Suppressor macrophage treated with lipopolysaccharide for 4 hours (primary cell): ENCODE measurements around the gene TMEM258.
A peak's percentile ranks its signal among the peaks of the same experiment; 100 is the strongest.

ENCODE experiments used
- DNase-seq: peaks from one replicate; pipeline ENCODE4 v3.0.0-alpha.2; 2020

The TMEM258 gene

DNA sequence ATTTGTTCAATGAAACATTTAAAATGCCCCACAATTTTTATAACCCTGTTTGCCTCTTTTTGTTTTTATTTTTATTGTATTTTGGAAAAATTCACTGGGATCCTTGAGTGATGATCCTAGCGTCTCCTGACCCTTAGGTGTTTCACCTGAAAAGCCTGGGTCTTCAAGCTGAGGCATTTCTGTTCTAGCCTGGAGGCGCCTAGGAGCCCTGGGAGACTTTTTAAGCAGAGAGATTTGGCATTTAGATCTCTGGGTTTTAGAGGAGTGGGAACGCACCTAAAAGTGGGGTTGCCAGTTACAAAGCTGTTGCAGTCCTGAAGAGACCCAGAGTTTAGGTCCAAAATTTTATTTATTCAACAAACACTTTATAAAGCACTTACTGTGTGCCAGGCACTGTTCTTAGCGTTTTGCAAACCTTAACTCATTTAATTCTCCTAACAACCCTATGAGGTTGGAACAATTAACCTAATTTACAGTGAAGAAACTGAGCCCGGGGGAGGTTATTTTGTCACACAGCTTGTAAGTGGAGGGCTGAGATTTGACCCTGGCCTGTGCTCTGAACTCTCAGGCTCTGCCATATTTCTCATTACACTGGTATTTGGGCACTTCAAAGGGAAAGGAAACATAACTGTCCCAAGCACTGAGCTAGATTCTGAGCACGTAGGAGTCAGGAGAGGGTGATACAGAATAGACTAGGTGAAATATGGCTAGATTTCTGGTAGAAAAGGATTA, 25.2 kb upstream of the TMEM258 start:
- no peak for DNase-seq

DNA sequence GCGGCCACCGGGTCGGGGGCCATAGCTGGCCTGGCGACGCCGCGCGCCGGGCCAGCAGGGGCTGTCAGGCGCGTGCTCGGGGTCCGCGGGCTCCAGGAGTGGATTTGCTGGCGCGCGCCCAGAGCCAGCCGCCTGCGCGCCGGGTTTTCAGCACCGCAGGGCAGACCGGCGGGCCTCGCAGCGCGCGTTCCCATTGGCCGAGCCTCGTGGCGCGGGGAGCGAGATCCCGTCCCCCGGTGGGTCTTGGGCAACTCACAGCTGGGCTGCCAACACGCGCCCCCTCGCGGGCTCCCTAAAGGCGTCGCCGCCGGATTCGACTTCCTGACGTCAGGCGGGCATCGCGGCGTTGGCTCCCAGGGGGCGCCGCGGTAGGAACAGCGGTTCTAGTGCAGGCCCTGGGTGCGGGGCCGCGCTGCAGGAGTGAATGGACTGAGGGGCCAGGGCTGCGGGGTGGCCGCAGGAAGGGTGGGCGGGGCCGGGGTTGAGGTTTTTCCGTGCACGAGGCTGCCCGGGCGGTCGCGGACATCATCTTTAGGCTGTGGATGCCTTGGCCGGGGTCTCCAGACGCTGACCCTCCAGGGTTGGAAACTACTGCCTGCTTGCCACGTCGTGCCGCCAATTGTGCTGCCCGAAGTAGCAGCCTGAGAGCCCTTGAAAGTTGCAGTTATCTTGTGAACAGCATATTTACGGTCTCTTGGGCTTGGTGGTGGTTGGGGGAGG, 24.5 kb upstream of the TMEM258 start, which contains the start of gene FADS1:
Gene FADS1, minus strand, starts transcription at position 268 of the 720 bp plus-strand sequence. Its CDS starts 74 bp downstream, at position 194.
- peak; percentile 97 for DNase-seq

DNA sequence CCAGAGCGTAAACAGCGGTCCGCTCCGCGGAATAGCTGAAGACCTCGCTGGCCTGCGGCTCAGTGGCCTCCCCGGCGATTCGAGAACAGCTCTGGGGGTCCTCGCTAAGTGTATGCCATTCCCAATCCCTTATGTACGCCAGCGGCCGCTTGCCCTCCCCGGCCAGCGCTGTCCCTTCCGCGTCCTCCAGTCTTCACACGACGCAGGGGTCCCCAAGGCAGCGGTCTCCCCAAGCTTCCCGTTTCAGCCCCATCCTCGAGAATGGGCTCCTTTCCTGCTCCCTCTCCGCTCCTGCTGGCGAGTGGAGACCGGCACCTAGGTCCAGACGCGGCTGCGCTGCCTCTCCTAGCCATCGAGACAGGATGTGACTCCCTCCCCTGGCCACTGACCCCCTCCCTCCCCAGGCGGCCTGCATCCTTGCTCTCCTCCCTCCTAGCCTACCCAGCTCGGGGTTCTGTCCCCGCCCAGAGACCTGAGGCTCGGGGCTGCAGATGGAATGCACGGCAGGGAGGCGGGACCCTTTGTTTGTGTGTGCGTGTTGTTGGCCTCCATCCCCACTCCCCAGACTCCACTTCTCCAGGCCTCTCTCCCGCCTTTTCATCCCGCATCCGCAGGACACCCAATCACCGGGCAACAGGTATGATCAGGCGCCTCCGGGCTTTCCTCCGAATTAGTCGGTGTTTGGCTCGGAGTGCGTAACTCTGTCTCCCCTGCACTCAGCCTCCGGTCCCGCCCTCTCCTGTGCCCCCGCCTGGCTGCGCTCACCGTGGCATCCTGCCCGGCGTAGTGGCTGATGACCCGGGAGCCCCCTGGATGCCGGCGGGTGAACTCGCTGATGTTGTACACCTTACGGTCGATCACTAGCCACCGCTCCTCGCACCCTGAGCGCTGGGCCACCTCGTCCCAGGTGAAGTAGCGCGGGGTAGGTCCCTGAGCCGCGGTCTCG, 23.7 kb upstream of the TMEM258 start:
- peak; percentile 39 for DNase-seq

DNA sequence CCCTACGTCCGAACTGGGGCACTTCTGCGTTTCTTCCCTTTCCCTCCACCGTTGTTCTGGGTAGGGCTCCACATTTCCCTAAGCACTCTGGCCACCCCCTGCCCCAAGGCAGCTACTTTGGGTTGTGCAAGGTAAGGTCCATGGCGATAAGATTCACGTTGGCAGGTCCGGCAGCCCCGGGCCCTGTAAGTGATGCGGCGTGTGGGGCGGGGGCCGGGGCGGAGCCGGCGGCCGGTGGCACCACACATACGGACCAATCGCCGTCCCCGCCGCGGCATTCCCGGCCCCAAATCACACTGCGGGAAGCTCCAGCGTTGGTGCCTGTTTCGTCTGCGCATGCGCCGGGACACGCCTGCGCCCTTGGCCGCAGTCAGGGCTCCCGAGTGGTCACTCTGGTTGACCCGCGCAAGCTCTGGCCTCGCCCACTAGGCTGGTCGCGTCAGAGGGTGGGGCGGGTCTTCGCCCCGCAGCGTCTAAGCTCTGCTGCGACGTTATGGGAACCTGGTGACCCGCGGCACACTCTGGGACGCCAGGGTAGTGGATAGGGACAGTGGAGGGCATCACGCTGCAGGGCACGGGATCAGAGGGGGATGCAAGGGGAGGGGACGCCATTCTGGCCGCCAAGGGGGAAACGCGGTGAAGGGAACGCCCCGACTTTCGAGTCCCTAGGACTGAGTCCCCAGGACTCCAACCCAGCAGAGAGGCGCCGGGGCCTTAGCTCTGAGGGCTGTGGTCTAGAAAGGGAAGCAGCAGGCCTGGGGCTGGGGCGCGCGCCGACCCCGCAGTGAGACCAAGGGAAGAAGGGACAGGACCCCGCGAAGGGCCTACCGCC, 22.8 kb upstream of the TMEM258 start:
- peak; percentile 98 for DNase-seq

DNA sequence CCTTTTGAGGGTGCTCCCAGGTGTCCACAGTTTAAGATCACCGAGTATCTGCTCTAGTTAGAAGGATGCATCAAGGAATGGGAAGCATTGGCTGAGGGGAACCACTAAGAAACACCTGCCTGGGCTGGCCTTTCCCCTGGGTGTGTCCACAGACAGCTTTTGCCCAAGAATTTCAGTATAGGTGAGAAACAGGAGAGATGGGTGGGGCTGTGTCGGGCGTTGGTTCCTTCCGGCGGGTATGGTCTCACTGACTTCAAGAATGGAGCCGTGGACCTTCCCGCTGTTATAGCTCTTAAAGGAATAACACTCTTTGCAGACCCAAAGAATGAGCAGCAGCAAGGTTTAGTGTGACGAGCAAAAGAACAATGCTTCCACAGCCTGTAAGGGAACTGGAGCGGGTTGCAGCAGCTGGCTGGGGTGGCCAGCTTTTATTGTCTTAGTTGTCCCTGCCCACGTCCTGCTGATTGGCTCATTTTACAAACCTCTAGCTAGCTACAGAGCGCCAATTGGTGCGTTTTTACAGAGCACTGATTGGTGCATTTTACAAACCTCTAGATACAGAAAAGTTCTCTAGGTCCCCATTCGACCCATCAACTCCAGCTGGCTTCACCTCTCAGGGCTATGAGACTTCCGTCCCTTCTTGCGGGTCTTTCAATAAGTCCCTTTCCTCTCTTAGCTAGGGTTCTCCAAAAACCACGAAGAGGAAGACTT, 22.0 kb upstream of the TMEM258 start:
- DNase-seq = peak; percentile 30

DNA sequence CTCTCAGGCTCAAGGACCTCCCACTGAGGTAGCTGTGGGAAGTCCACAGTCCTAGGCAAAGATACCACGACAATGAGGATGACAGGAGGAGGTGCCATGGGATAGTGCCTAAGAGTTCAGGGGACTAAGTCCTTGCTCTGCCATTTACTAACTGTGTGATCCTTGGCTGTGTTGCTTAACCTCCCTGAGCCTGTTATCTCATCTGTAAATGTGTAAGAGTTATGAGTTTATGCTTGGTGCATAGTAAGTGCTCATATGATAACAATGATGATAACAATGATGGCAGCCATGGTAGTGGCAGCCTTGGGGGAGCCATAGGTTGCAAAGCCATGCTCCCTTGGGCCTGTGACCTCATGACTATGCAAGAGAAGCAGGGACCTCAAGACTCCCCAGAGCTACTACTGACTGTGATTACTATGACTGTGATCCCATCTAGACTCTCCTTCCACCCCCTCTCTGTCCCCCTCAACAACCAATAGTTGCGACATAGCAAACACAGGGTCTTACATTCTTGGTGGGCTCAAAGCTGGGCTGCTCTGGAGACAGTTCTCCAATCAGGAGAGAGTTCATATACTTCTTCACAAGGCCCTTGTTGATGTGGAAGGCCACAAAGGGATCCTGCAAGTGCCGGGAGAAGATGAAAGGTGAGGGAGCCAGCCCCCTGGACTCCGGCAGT, 20.5 kb upstream of the TMEM258 start:
- DNase-seq = no peak

DNA sequence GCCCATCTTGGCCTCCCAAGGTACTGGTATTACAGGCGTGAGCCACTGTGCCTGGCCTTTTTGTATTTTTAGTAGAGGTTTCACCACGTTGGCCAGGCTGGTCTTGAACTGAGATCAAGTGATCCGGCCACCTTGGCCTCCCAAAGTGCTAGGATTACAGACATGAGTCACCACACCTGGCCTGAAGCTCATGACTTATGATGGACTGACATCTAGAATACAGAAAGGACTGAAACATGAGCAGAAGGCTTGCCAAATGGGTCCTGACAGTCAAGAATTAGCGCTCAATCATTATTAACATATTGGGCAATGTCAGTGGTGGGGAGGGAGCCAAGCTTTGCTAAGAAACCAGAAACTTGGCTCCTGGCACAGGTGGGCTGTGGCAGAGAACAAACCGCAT, 19.4 kb upstream of the TMEM258 start:
- no peak for DNase-seq

DNA sequence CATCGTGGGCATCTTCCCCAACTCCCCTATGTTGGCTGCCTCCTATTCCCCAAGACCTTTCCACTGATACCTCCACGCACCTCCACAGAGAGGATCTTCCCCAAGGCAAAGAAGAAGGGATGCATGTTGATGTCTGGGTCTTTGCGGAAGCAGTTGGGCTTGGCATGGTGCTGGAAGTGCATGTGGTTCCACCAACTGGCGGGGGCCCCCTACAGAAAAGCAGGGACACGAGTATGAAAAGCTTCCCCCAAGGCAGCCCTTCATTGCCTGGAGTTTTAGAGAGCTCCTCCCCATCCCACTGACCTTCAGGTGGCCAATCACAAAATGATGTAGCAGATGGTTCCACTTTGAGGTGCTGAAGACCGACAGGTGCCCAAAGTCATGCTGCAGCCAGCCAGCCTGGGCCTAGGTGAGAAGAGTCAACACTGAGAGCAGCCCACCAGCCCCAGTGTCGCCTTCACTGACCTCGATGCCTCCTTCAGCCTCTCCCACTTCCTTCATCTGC, 18.3 kb upstream of the TMEM258 start:
- DNase-seq = no peak

DNA sequence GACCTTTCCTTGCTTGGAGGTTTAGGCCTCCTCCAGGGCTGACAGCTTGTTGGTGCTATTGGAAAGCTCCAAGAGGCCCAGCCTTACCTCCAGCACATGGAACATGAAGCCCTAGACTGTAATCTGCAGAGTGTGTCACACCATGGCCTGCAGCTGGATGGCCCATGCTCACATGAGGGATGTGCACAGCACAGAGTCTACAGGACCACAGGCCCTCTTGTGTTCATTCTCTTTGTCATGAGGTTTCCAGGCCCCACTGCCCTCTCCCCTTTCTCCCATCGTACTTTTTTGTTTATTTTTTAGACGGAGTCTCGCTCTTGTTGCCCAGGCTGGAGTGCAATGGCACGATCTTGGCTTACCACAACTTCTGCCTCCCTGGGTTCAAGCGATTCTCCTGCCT, 14.4 kb upstream of the TMEM258 start:
- no peak for DNase-seq

DNA sequence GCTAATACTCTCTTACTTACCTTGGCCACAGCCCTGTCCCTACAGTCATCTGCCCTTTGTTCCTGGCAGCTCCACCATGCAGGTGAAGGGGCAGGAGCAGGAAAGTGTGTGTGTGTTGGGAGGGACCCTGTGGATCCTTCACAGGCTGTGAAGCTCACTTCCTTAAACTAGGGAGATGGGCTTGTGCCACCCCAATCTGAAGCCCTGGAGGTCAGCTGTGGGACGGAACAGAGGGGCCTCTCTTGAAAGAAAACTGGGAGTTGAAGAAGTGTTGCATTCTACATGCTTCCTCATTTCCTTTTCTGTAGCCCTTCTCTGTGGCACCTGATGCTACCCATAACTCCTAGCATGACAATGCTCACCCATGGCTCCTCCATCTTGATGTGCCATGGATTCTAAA, 12.7 kb upstream of the TMEM258 start:
- no peak for DNase-seq

DNA sequence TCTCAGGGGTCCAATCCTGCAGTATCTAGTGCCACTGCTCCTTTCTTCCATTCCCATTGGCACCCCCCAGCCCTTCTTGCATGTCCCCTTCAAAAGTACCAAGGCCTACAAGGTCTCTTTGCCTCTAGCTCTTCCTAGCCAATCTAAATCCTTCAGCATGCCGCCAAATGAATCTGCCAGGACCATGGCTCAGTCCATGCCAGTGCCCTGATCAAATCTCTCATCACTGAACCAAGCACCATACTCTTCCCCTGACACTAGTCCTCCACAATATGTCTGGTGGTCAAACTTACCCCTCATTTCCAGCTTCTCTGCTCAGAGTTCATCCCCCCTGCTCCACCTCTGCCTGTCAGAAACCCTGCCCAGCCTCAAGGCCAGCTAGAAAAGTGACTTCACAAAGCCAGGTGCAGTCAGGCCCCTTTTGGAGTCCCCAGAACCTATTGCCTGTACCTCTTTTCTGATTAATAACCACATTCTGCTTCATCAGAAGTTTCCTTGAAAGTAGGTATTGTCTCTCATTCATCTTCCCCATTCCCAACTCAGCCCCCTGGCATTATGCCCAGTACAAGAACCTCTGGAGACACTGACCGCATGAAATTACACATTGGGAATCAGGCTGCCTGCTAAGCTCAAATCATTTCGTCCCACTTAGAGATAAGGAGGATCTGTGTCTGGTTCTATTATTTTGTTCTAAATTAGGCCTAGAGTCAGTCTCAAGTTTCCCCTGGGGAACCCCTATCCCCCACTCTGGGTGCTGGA, 11.7 kb upstream of the TMEM258 start:
- no peak for DNase-seq

DNA sequence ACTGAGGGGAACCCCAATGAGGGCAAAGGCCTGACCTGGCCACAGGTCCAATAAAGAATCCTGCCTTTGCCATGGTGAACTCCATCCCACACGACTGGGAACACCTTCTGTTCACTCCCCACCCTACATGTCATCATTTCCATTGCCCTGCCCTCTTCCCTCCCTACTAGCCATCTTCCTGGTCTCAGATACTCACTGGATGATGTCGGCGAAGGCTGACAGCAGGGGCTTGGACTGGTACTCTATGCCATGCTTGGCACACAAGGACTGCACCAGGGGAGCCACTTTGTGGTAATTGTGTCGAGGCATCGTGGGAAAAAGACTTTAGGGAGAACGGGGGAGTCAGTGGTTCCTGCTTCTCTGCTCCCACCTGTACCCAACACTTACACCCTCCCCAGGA, 10.2 kb upstream of the TMEM258 start:
- no peak for DNase-seq

DNA sequence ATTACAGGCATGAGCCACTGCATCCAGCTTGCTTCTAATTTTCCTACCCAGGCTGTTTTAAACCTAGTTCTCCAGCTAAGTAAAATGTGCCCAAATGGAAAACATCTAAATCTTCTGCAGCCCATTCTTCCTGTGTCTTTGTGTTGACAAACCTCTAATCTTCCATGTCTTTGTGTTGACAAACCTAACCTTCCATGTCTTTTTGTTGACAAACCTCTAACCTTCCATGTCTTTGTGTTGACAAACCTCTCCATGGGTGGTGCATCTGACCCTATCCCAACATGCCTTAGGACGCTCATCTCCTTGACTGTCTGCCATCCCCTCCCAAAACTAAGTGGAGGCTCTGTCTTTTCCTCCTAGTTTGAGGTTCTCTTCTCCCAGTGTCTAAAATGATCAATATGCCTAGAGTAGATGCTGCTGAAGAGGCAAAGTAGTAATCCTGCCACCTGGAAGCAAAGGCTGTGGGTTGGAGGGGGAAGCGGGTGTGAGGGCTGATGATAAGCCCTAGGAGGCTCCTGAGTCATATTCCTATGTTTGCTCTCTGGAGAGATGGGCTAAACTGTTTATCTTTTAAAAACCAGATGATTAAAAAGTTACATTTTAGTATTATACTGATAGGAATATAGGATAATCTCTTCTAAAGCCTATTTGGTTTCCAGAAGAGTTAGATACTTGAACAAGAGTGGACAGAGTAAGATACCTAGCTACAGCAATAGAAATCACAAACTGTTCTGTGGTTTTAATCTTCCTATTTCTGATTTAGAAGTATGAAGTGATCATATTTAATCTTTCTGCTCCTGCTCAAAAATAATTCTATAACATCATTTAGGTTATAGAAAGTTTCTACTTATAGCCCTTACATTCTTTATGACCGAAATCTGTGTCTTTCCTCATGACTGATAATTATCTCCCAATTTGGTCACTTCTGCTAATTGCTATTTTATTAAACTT, 8.2 kb upstream of the TMEM258 start:
- no peak for DNase-seq

DNA sequence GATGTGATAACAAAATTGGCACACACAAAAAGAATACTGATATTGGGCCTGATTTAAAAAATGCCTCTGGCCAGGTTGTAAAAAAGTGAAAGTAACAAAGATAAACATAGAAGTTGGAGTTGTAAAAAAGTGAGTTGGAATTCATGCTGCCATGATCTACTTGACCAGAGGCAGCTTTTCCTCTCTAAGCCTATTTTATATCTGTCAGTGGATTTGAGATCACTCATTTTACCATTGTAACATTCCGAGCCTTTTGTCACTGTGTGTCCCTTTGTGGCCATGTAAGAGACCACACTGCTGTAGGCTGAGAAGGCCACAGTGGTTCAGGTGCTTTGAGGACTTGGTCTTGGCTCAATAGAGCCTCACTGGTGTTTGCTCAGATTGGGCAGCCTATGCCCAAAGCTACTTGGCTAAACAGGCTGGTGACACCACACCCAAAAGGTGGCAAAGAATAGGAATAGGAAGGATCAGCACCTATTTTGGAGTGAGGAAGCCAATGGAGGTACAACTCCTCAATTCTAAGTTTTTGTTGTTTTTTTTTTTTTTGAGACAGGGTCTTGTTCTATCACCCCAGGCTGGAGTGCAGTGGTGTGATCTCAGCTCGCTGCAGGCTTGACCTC, 7.4 kb upstream of the TMEM258 start:
- no peak for DNase-seq

DNA sequence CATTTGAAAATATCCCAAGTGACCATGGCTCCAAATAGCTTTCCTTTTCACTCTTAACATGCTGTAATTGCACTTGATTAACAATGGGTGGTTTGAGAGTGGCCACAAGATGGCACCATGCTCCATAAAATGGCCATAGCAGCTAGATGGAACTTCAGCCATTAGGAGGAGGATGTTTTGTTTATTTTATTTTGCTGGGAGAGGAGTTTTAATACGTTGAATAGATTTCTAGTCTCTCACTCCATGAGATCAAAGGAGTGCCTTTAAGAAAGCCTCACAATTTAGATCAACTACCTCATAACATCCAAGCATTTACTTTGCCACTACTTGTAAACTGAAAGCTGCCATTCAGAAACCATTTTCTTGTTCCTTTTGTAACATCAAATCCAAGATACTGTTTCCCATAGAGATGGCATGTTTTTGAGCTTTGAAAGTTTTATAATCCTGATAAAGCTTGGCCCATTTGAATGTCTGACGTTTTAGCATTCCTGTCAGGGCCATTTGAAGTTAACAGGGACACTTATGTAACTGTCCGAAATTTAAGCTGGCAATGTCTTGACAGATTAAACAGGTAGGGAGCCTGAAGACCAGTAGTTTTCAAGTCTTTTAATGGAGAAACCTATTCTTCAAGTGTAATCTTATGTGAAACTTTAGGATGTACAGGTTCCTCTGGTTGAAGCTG, 5.0 kb upstream of the TMEM258 start:
- peak; percentile 86 for DNase-seq

DNA sequence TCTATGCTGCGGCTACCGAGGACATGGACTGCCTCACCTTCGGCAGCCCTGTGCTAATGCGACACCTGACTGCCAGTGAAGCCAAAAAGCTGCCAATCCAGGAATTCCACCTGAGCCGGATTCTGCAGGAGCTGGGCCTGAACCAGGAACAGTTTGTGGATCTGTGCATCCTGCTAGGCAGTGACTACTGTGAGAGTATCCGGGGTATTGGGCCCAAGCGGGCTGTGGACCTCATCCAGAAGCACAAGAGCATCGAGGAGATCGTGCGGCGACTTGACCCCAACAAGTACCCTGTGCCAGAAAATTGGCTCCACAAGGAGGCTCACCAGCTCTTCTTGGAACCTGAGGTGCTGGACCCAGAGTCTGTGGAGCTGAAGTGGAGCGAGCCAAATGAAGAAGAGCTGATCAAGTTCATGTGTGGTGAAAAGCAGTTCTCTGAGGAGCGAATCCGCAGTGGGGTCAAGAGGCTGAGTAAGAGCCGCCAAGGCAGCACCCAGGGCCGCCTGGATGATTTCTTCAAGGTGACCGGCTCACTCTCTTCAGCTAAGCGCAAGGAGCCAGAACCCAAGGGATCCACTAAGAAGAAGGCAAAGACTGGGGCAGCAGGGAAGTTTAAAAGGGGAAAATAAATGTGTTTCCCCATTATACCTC, 3.6 kb upstream of the TMEM258 start:
- no peak for DNase-seq

DNA sequence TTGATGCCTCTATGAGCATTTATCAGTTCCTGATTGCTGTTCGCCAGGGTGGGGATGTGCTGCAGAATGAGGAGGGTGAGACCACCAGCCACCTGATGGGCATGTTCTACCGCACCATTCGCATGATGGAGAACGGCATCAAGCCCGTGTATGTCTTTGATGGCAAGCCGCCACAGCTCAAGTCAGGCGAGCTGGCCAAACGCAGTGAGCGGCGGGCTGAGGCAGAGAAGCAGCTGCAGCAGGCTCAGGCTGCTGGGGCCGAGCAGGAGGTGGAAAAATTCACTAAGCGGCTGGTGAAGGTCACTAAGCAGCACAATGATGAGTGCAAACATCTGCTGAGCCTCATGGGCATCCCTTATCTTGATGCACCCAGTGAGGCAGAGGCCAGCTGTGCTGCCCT, 3.1 kb upstream of the TMEM258 start:
- no peak for DNase-seq
